SU-DHL-6 (cell line): ENCODE measurements around the gene ZFHX2.
A peak's percentile ranks its signal among the peaks of the same experiment; 100 is the strongest.

Experiments used
- H2AFZ ChIP-seq: fragments of 200-600 bp; sonication (generic); 2 replicates; pipeline ENCODE4 v1.6.1; 2014; ENCODE audit warnings: low read depth, mild to moderate bottlenecking, moderate library complexity, mixed read lengths, antibody characterized with exemption, low read length; ENCODE audit not compliant: severe bottlenecking
- H3F3A ChIP-seq: fragments of 200-600 bp; shearing (Covaris generic); 2 replicates; pipeline ENCODE4 v1.6.0; 2016; ENCODE audit warnings: antibody characterized with exemption, mild to moderate bottlenecking; ENCODE audit not compliant: insufficient read depth
- H3K27ac ChIP-seq: fragments of 200-600 bp; sonication (generic); 2 replicates; pipeline ENCODE4 v1.5.1; 2016; ENCODE audit warnings: low read depth, mild to moderate bottlenecking, low read length, moderate library complexity, mixed read lengths
- H3K27me3 ChIP-seq: fragments of 200-600 bp; sonication (generic), shearing (Covaris generic); 2 replicates; pipeline ENCODE4 v1.6.0; 2014; ENCODE audit warnings: mild to moderate bottlenecking, low read length
- H3K36me3 ChIP-seq: fragments of 200-600 bp; sonication (generic); 2 replicates; pipeline ENCODE4 v1.6.1; 2014; ENCODE audit warnings: mild to moderate bottlenecking, low read length, mixed read lengths
- H3K4me2 ChIP-seq: fragments of 300-600, 200-600 bp; shearing (Covaris generic), sonication (generic); 2 replicates; pipeline ENCODE4 v1.6.0; 2014; ENCODE audit warnings: low read length, low read depth, mild to moderate bottlenecking; ENCODE audit not compliant: poor library complexity, severe bottlenecking
- H3K4me3 ChIP-seq: fragments of 200-600 bp; sonication (generic); 2 replicates; pipeline ENCODE4 v1.5.1; 2014; ENCODE audit warnings: antibody characterized with exemption, low read length, mild to moderate bottlenecking, mixed read lengths; ENCODE audit not compliant: insufficient read depth, poor library complexity, severe bottlenecking
- H3K79me2 ChIP-seq: fragments of 200-600 bp; sonication (generic); 2 replicates; pipeline ENCODE4 v1.6.1; 2014; ENCODE audit warnings: mild to moderate bottlenecking, low read length, moderate library complexity; ENCODE audit not compliant: insufficient read depth
- H3K9ac ChIP-seq: fragments of 200-600 bp; sonication (generic); 2 replicates; pipeline ENCODE4 v1.7.0; 2014; ENCODE audit warnings: mild to moderate bottlenecking, low read length
- H3K9me2 ChIP-seq: fragments of 200-600 bp; sonication (generic); replicated peaks from 2 replicates; pipeline ENCODE4 v1.6.1; 2014; ENCODE audit warnings: low read length; ENCODE audit not compliant: insufficient read depth
- H3K9me3 ChIP-seq: fragments of 200-600 bp; sonication (generic); 2 replicates; pipeline ENCODE4 v1.6.1; 2014; ENCODE audit warnings: low read length, mixed read lengths; ENCODE audit not compliant: insufficient read depth
- H4K20me1 ChIP-seq: fragments of 200-600 bp; sonication (generic); 2 replicates; pipeline ENCODE4 v1.6.1; 2014; ENCODE audit warnings: low read depth, mild to moderate bottlenecking, antibody characterized with exemption, low read length, moderate library complexity, mixed read lengths
- CTCF ChIP-seq: fragments of 200-600 bp; sonication (generic); IDR thresholded peaks from one replicate; pipeline ENCODE4 v1.5.1; 2017; ENCODE audit warnings: antibody characterized with exemption, mild to moderate bottlenecking, low read length, moderate library complexity; ENCODE audit not compliant: insufficient read depth, poor library complexity, severe bottlenecking
- EZH2phosphoT487 ChIP-seq: fragments of 200-600 bp; sonication (generic), shearing (Covaris generic); conservative IDR thresholded peaks from 2 replicates; pipeline ENCODE4 v1.6.1; 2018; ENCODE audit warnings: mild to moderate bottlenecking, antibody characterized with exemption, low read length, moderate library complexity, mixed read lengths

The ZFHX2 gene

GRCh38 chr14:23539248-23540140 is 12.1 kb downstream of the ZFHX2 start:
- Histone ChIP-seq H3K27me3 (no peaks in the 10 kb centered on the region), H3K9me3 (no peaks in the 10 kb centered on the region), H3K9ac (no peak overlapping the region), H3K9me2 (no peaks in the 10 kb centered on the region), H3K79me2 (no peaks in the 10 kb centered on the region), H3K36me3 (no peaks in the 10 kb centered on the region), H2AFZ (no peak overlapping the region), H3F3A (no peaks in the 10 kb centered on the region), H3K4me3 (no peak overlapping the region), H3K4me2 (no peak overlapping the region), H3K27ac (no peak overlapping the region), H4K20me1 (no peaks in the 10 kb centered on the region)
- peak; percentile 45 for TF ChIP-seq CTCF
- TF ChIP-seq EZH2phosphoT487 = no peak

- Histone ChIP-seq H2AFZ (no peak overlapping the region), H3K9me2 (no peaks in the 10 kb centered on the region), H4K20me1 (no peaks in the 10 kb centered on the region), H3F3A (no peaks in the 10 kb centered on the region), H3K27me3 (no peaks in the 10 kb centered on the region), H3K4me2 (no peak overlapping the region), H3K9me3 (no peaks in the 10 kb centered on the region), H3K4me3 (no peak overlapping the region), H3K79me2 (no peaks in the 10 kb centered on the region), H3K27ac (no peak overlapping the region), H3K36me3 (no peaks in the 10 kb centered on the region), H3K9ac (no peak overlapping the region)
- no peak for TF ChIP-seq EZH2phosphoT487
- TF ChIP-seq CTCF = no peak
Observed at GRCh38 chr14:23538785-23539184, 12.8 kb downstream of the ZFHX2 start.

- no peaks in the 10 kb centered on the region for H3K9me3 ChIP-seq
- no peaks in the 10 kb centered on the region for H4K20me1 ChIP-seq
- no peaks in the 10 kb centered on the region for H3K27me3 ChIP-seq
- no peaks in the 10 kb centered on the region for H3K9me2 ChIP-seq
- no peak overlapping the region for H2AFZ ChIP-seq
- no peaks in the 10 kb centered on the region for H3K36me3 ChIP-seq
- H3F3A ChIP-seq = no peaks in the 10 kb centered on the region
- H3K27ac ChIP-seq = no peak overlapping the region
- H3K9ac ChIP-seq = no peak overlapping the region
- no peak for TF ChIP-seq EZH2phosphoT487
- TF ChIP-seq CTCF = no peak
- H3K4me2 ChIP-seq = no peak overlapping the region
- H3K4me3 ChIP-seq = no peak overlapping the region
- H3K79me2 ChIP-seq = no peaks in the 10 kb centered on the region
Observed at GRCh38 chr14:23538050-23538718, 13.4 kb downstream of the ZFHX2 start.
